ENCODE results near the gene RNF157.
"Not testable (repeated sequence)": the region's sequence is repeated elsewhere in the genome, so short reads cannot be mapped to it uniquely, and the experiment has no call there.

RNF157 gene

DNA sequence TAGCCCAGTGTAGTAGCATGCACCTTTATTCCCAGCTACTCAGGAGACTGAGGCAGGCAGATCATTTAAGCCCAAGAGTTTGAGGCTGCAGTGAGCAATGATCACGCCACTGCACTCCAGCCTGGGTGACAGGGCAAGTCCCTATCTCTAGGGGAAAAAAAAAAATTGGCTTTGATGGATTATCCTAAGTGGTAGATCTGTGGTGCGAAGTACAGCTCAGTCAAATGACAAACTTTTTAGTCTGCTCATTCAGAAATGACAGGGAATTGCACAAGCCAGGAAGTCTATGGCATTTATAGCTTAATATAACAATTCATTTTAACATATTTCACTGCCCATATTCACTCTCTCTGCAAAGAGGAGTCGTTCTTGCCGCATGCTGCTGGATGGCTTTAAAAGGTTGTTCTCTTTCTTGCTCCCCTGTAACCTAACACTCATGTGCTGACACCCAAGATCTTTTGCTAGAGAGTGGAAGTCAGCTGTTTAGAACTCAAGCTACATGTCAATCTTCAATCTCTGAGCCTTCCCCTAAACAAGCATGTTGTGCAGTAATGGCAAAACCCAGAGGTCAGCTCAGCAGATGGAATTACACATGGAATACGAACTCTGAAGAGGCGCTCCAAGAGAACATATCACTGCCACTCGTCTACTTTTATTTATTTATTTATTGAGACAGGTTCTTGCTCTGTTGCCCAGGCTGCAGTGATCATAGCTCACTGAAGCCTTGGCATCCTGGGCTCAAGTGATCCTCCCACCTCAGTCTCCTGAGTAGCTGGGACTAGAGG, 32.8 kb downstream of the RNF157 start:
- H3K4me3 ChIP-seq (ENCODE audit: low read length), result no peak overlapping the region
- no peaks in the 10 kb centered on the region for H3K9me3 ChIP-seq (ENCODE audit: insufficient read depth, low read depth, low read length)
- no peaks in the 10 kb centered on the region for H3K36me3 ChIP-seq (ENCODE audit: insufficient read depth, low read depth, low read length)
- no peak overlapping the region for H3K9ac ChIP-seq (ENCODE audit: low read depth, low read length)
- no peaks in the 10 kb centered on the region for H3K4me1 ChIP-seq (ENCODE audit: insufficient read depth, low read length)
- H3K27me3 ChIP-seq (ENCODE audit: insufficient read depth, low read length), result no peaks in the 10 kb centered on the region
- no peak overlapping the region for H3K27ac ChIP-seq (ENCODE audit: low read length)

GRCh38 chr17:76205542-76206144, 34.6 kb downstream of the RNF157 start:
- not testable (repeated sequence) for H3K9me3 ChIP-seq (ENCODE audit: insufficient read depth, low read depth, low read length); H3K4me3 ChIP-seq (ENCODE audit: low read length); H3K36me3 ChIP-seq (ENCODE audit: insufficient read depth, low read depth, low read length); H3K9ac ChIP-seq (ENCODE audit: low read depth, low read length); H3K4me1 ChIP-seq (ENCODE audit: insufficient read depth, low read length); H3K27me3 ChIP-seq (ENCODE audit: insufficient read depth, low read length); H3K27ac ChIP-seq (ENCODE audit: low read length)

- H3K36me3 ChIP-seq (ENCODE audit: insufficient read depth, low read depth, low read length), result no peaks in the 10 kb centered on the region
- H3K9ac ChIP-seq (ENCODE audit: low read depth, low read length), result no peak overlapping the region
- H3K27ac ChIP-seq (ENCODE audit: low read length), result no peak overlapping the region
- H3K27me3 ChIP-seq (ENCODE audit: insufficient read depth, low read length), result no peaks in the 10 kb centered on the region
- H3K4me1 ChIP-seq (ENCODE audit: insufficient read depth, low read length), result no peaks in the 10 kb centered on the region
- H3K4me3 ChIP-seq (ENCODE audit: low read length), result no peak overlapping the region
- H3K9me3 ChIP-seq (ENCODE audit: insufficient read depth, low read depth, low read length), result no peaks in the 10 kb centered on the region
Observed at GRCh38 chr17:76204277-76204676, 36.0 kb downstream of the RNF157 start.

DNA sequence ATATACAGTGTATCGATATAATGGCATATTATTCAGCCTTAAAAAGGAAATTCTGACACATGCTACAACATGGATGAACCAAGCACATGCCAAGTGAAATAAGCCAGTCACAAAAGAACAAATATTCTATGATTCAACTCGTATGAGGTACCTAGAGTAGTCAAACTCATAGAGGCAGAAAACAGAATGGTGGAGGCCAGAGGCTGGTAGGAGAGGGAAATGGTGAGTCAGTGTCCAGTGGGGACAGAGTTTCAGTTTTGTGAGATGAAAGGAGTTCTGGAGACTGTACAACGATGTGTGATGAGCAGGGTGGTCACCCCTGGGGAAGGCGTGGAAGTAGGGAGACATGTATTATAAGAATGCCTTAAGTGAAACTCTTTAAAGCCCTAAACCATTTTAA, 39.9 kb downstream of the RNF157 start:
- H3K27ac ChIP-seq (ENCODE audit: low read length), result no peak overlapping the region
- no peaks in the 10 kb centered on the region for H3K9me3 ChIP-seq (ENCODE audit: insufficient read depth, low read depth, low read length)
- no peak overlapping the region for H3K9ac ChIP-seq (ENCODE audit: low read depth, low read length)
- no peak overlapping the region for H3K4me3 ChIP-seq (ENCODE audit: low read length)
- H3K36me3 ChIP-seq (ENCODE audit: insufficient read depth, low read depth, low read length), result no peaks in the 10 kb centered on the region
- no peaks in the 10 kb centered on the region for H3K27me3 ChIP-seq (ENCODE audit: insufficient read depth, low read length)
- H3K4me1 ChIP-seq (ENCODE audit: insufficient read depth, low read length), result no peaks in the 10 kb centered on the region

DNA sequence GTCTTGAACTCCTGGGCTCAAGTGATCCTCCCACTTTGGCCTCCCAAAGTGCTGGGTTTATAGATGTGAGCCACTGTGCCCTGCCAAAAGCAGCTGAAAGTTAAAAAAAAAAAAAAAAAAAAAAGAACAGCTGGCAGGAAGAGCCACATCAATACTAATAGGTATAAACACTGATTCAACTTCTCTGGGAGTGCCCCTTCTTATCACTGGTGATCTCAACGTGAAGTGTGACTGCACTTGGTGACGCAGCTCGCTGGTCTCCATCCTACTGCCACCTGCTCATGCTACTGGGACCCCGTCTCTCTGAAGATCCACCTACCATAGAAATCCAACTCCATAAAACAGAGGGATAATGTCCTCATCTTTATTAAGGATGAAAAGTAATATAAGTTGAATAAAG, 40.8 kb downstream of the RNF157 start:
- Histone ChIP-seq H3K9ac (ENCODE audit: low read depth, low read length) (no peak overlapping the region), H3K27ac (ENCODE audit: low read length) (no peak overlapping the region), H3K27me3 (ENCODE audit: insufficient read depth, low read length) (no peaks in the 10 kb centered on the region), H3K9me3 (ENCODE audit: insufficient read depth, low read depth, low read length) (no peaks in the 10 kb centered on the region), H3K4me1 (ENCODE audit: insufficient read depth, low read length) (no peaks in the 10 kb centered on the region), H3K4me3 (ENCODE audit: low read length) (no peak overlapping the region), H3K36me3 (ENCODE audit: insufficient read depth, low read depth, low read length) (no peaks in the 10 kb centered on the region)

- Histone ChIP-seq H3K9ac (ENCODE audit: low read depth, low read length) (no peak overlapping the region), H3K4me1 (ENCODE audit: insufficient read depth, low read length) (no peaks in the 10 kb centered on the region), H3K27ac (ENCODE audit: low read length) (no peak overlapping the region), H3K9me3 (ENCODE audit: insufficient read depth, low read depth, low read length) (no peaks in the 10 kb centered on the region), H3K4me3 (ENCODE audit: low read length) (no peak overlapping the region), H3K27me3 (ENCODE audit: insufficient read depth, low read length) (no peaks in the 10 kb centered on the region), H3K36me3 (ENCODE audit: insufficient read depth, low read depth, low read length) (no peaks in the 10 kb centered on the region)
Observed at GRCh38 chr17:76198702-76199101, 41.6 kb downstream of the RNF157 start.

DNA sequence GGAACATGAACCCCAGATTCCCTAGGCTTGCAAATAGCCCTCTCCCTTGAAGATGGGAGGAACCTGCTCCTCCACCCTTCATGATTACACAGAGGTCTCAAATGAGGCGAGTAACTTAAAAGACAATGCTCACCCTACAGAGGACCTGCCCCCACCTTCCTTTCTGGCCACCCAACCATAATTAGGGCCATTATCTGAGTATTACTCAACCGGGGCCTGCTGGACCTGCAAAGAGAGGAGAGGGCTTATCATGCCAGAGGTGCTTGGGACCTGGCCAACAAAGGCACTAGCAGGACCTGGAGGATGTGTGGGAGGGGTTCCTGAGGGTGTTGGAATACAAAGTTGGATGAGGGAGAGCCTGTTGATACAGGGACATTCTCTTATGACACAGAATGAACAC, 42.4 kb downstream of the RNF157 start:
- Histone ChIP-seq H3K9ac (ENCODE audit: low read depth, low read length) (no peak overlapping the region), H3K9me3 (ENCODE audit: insufficient read depth, low read depth, low read length) (no peaks in the 10 kb centered on the region), H3K27me3 (ENCODE audit: insufficient read depth, low read length) (no peaks in the 10 kb centered on the region), H3K4me1 (ENCODE audit: insufficient read depth, low read length) (no peaks in the 10 kb centered on the region), H3K36me3 (ENCODE audit: insufficient read depth, low read depth, low read length) (no peaks in the 10 kb centered on the region), H3K27ac (ENCODE audit: low read length) (no peak overlapping the region), H3K4me3 (ENCODE audit: low read length) (no peak overlapping the region)

- no peaks in the 10 kb centered on the region for H3K9me3 ChIP-seq (ENCODE audit: insufficient read depth, low read depth, low read length)
- no peak overlapping the region for H3K27ac ChIP-seq (ENCODE audit: low read length)
- H3K36me3 ChIP-seq (ENCODE audit: insufficient read depth, low read depth, low read length), result no peaks in the 10 kb centered on the region
- no peak overlapping the region for H3K9ac ChIP-seq (ENCODE audit: low read depth, low read length)
- no peak overlapping the region for H3K4me3 ChIP-seq (ENCODE audit: low read length)
- peaks cover 6% of the 10 kb centered on the region; the same call in 1 of the 2 replicates for H3K4me1 ChIP-seq (ENCODE audit: insufficient read depth, low read length)
- no peaks in the 10 kb centered on the region for H3K27me3 ChIP-seq (ENCODE audit: insufficient read depth, low read length)
Observed at GRCh38 chr17:76196675-76197074, 43.6 kb downstream of the RNF157 start.

GRCh38 chr17:76195281-76196096, 44.8 kb downstream of the RNF157 start:
- Histone ChIP-seq H3K36me3 (ENCODE audit: insufficient read depth, low read depth, low read length) (no peaks in the 10 kb centered on the region), H3K4me3 (ENCODE audit: low read length) (no peak overlapping the region), H3K27me3 (ENCODE audit: insufficient read depth, low read length) (no peaks in the 10 kb centered on the region), H3K9me3 (ENCODE audit: insufficient read depth, low read depth, low read length) (no peaks in the 10 kb centered on the region), H3K4me1 (ENCODE audit: insufficient read depth, low read length) (peaks cover 7% of the 10 kb centered on the region; the same call in 1 of the 2 replicates), H3K9ac (ENCODE audit: low read depth, low read length) (no peak overlapping the region), H3K27ac (ENCODE audit: low read length) (no peak overlapping the region)

DNA sequence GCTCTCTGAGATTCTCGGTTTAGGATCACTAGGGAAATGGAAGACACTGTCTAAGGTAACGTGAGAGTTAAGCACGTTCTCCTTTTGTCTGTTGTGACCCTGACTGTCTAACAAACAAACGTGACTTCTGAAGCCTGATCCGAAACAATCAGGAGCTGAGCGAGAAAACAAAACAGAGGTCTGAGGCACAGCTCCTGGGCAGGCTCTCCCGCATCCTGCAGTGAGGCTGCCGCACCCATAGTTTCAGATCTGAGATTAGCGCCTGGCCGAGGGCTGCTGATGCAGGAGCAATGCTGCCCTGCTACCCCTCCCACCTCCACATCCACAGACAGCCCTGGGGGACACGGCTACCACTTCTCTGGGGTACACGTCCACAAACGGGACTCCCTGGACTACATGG, 46.7 kb downstream of the RNF157 start:
- H3K27ac ChIP-seq (ENCODE audit: low read length), result no peak overlapping the region
- no peaks in the 10 kb centered on the region for H3K9me3 ChIP-seq (ENCODE audit: insufficient read depth, low read depth, low read length)
- H3K4me1 ChIP-seq (ENCODE audit: insufficient read depth, low read length), result peaks cover 7% of the 10 kb centered on the region; the same call in 1 of the 2 replicates
- no peak overlapping the region for H3K9ac ChIP-seq (ENCODE audit: low read depth, low read length)
- H3K36me3 ChIP-seq (ENCODE audit: insufficient read depth, low read depth, low read length), result no peaks in the 10 kb centered on the region
- no peaks in the 10 kb centered on the region for H3K27me3 ChIP-seq (ENCODE audit: insufficient read depth, low read length)
- H3K4me3 ChIP-seq (ENCODE audit: low read length), result no peak overlapping the region

DNA sequence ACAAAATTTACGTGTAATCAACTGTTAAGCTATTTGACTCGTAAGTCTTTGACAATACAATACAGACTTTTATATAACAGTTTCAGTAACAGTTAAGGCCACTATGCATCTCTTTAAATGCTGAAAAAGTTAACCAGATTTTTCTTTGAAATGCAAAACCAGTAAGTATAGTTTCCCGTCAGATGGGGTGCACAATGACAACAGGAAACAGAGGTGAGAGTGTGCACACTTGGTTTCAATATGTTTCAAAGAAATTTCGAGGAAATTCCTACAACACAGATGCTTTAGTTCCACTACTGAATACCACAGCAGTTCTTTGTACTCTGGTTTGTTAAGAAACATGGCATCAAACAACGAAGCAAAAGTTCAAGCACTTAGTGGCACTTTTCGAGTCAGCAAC, 48.4 kb downstream of the RNF157 start:
- no peaks in the 10 kb centered on the region for H3K27me3 ChIP-seq (ENCODE audit: insufficient read depth, low read length)

More for the DNA sequence above, 48.4 kb downstream of the RNF157 start:
- H3K36me3 ChIP-seq (ENCODE audit: insufficient read depth, low read depth, low read length), result no peaks in the 10 kb centered on the region
- H3K9ac ChIP-seq (ENCODE audit: low read depth, low read length), result no peak overlapping the region
- H3K9me3 ChIP-seq (ENCODE audit: insufficient read depth, low read depth, low read length), result no peaks in the 10 kb centered on the region
- no peak overlapping the region for H3K27ac ChIP-seq (ENCODE audit: low read length)
- H3K4me1 ChIP-seq (ENCODE audit: insufficient read depth, low read length), result peaks cover 7% of the 10 kb centered on the region; the same call in 1 of the 2 replicates
- no peak overlapping the region for H3K4me3 ChIP-seq (ENCODE audit: low read length)

Data from iPS-20b (cell line).